Astrocyte of the cerebellum (primary cell): ENCODE results near the gene TMEM175.
A peak's percentile ranks its signal among the peaks of the same experiment; 100 is the strongest.

ENCODE experiments used
- DNase-seq: peaks from one replicate; pipeline ENCODE4 v3.0.0-alpha.2; 2011; ENCODE audit warnings: low read depth
- H3K4me3 ChIP-seq: 2 replicates; pipeline ENCODE4 v1.5.1; 2011; ENCODE audit warnings: mild to moderate bottlenecking, low read depth, low read length, moderate library complexity
- in situ Hi-C: cut with HindIII; loops from 2 replicates; pipeline ENCODE4 v1.10.0; 2017; ENCODE audit warnings: low sequenced_read_pairs
- TF ChIP-seq, protein P1 (sequence below): IDR thresholded peaks from 2 replicates; pipeline ENCODE4 v1.5.1; 2012; ENCODE audit warnings: low read length, low read depth, moderate library complexity, mild to moderate bottlenecking; ENCODE audit errors: missing control alignments

The TMEM175 gene

DNA sequence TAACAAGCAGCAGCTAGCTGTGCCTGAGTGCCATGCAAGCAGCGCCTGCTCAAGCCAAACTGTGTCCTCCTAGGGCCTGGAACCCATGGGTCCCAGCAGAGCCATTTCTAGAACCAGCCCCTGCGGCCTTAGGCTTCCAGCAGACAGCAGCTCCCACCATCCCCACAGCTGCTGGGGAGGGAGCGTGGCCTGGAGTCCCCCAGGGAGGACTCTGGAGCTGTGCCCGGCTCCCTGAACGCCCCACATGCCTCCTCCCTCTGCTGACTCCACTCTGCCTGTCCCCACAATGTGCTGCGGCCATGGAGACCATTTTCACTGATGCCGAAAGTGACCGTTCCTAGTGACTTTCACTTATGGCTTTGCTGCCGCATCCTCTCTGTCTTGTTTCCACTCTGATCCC lies 46.0 kb upstream of the TMEM175 start:
- in situ Hi-C loops, result no loop called here
- DNase-seq, result no peak
- H3K4me3 ChIP-seq, result no peak overlapping the region
- TF ChIP-seq, protein P1, sequence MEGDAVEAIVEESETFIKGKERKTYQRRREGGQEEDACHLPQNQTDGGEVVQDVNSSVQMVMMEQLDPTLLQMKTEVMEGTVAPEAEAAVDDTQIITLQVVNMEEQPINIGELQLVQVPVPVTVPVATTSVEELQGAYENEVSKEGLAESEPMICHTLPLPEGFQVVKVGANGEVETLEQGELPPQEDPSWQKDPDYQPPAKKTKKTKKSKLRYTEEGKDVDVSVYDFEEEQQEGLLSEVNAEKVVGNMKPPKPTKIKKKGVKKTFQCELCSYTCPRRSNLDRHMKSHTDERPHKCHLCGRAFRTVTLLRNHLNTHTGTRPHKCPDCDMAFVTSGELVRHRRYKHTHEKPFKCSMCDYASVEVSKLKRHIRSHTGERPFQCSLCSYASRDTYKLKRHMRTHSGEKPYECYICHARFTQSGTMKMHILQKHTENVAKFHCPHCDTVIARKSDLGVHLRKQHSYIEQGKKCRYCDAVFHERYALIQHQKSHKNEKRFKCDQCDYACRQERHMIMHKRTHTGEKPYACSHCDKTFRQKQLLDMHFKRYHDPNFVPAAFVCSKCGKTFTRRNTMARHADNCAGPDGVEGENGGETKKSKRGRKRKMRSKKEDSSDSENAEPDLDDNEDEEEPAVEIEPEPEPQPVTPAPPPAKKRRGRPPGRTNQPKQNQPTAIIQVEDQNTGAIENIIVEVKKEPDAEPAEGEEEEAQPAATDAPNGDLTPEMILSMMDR, result no peak

GRCh38 chr4:887034-887763 lies 45.1 kb upstream of the TMEM175 start:
- in situ Hi-C loops, result no loop called here
- H3K4me3 ChIP-seq, result no peak overlapping the region
- no peak for DNase-seq
- TF ChIP-seq, protein P1, result no peak

- no peak for DNase-seq
- in situ Hi-C loops, result no loop called here
- TF ChIP-seq, protein P1, result no peak
Observed at GRCh38 chr4:888029-888428, 44.2 kb upstream of the TMEM175 start.

GRCh38 chr4:889516-889915 lies 42.7 kb upstream of the TMEM175 start:
- TF ChIP-seq, protein P1, result no peak
- in situ Hi-C loops, result no loop called here
- no peak for DNase-seq
- no peak overlapping the region for H3K4me3 ChIP-seq

More at GRCh38 chr4:888029-888428, 44.2 kb upstream of the TMEM175 start:
- H3K4me3 ChIP-seq, result no peak overlapping the region

- TF ChIP-seq, protein P1, result no peak
- in situ Hi-C loops, result no loop called here
Observed at GRCh38 chr4:890036-890695, 42.1 kb upstream of the TMEM175 start.

GRCh38 chr4:891747-892146 lies 40.5 kb upstream of the TMEM175 start:
- in situ Hi-C loops, result no loop called here
- H3K4me3 ChIP-seq, result no peak overlapping the region
- no peak for DNase-seq
- TF ChIP-seq, protein P1, result peak; percentile 23

More at GRCh38 chr4:890036-890695, 42.1 kb upstream of the TMEM175 start:
- no peak overlapping the region for H3K4me3 ChIP-seq
- DNase-seq, result no peak
